H1 (cell line): ENCODE data around the gene DIPK1C. TPM values are rescaled to one million over a fixed set of nuclear protein-coding genes. Genes with fewer than 3 reads are reported as not detected.

Source experiments
- CTCF ChIA-PET: fragments of 300-600 bp; sonication (Branson Sonifier 250); formaldehyde crosslinking; loops from one replicate; lab custom pipeline; 2021; ENCODE audit not compliant: partially characterized antibody; lab: Charles Lee
- POLR2A ChIA-PET: fragments of 300-600 bp; sonication (Branson Sonifier 250); formaldehyde crosslinking; loops from one replicate; lab custom pipeline; 2021; ENCODE audit warnings: inconsistent platforms; ENCODE audit not compliant: partially characterized antibody; lab: Charles Lee
- DNase-seq, 2 experiments: peaks; one replicate each; pipeline versions ENCODE4 v3.0.0 to v3.0.0-alpha.2; 2010 to 2022; ENCODE audit warnings: low spot score in 2 of 2, low read depth in 1 of 2, mixed read lengths in 1 of 2
- FAIRE-seq: peaks from 2 replicates; lab custom pipeline; 2011; peaks lifted over from hg19 to GRCh38; lab: Jason Lieb, UNC
- H2AFZ ChIP-seq: 2 replicates; pipeline ENCODE4 v1.8.1; 2012; ENCODE audit warnings: low read length, inconsistent platforms
- H2AK5ac ChIP-seq: 2 replicates; pipeline ENCODE4 v1.6.1; 2013; ENCODE audit warnings: low read depth, low read length
- H2BK120ac ChIP-seq: replicated peaks from 2 replicates; pipeline ENCODE3; 2013; ENCODE audit warnings: low read depth, low read length, inconsistent platforms
- H2BK12ac ChIP-seq: 2 replicates; pipeline ENCODE4 v1.6.1; 2013; ENCODE audit warnings: low read depth, low read length
- H2BK15ac ChIP-seq: 2 replicates; pipeline ENCODE4 v1.6.1; 2013; ENCODE audit warnings: low read length
- H2BK20ac ChIP-seq: 2 replicates; pipeline ENCODE4 v1.6.1; 2013; ENCODE audit warnings: low read length
- H2BK5ac ChIP-seq: 2 replicates; pipeline ENCODE4 v1.6.1; 2013; ENCODE audit warnings: low read depth, low read length
- H3K14ac ChIP-seq: 2 replicates; pipeline ENCODE4 v1.6.1; 2013; ENCODE audit warnings: inconsistent platforms; ENCODE audit not compliant: insufficient read length
- H3K18ac ChIP-seq: 2 replicates; pipeline ENCODE4 v1.6.1; 2013; ENCODE audit warnings: low read length; ENCODE audit errors: extremely low read depth
- H3K23ac ChIP-seq: 2 replicates; pipeline ENCODE4 v1.6.1; 2013; ENCODE audit warnings: inconsistent platforms; ENCODE audit not compliant: insufficient read length
- H3K23me2 ChIP-seq: 2 replicates; pipeline ENCODE4 v1.6.1; 2013; ENCODE audit warnings: low read depth, low read length
- H3K27ac ChIP-seq: 2 replicates; pipeline ENCODE4 v1.6.1; 2011; ENCODE audit warnings: low read depth, low read length, inconsistent platforms
- H3K27me3 ChIP-seq, 4 experiments: replicated peaks in 1 of 4; 1 replicate in 1 of 4; 2 replicates in 3 of 4; pipeline versions ENCODE4 v1.6.1 to v1.8.1; 2011 to 2013; ENCODE audit warnings: low read length in 3 of 4, mild to moderate bottlenecking in 3 of 4, inconsistent platforms in 2 of 4, mixed read lengths in 2 of 4, moderate library complexity in 1 of 4; ENCODE audit not compliant: control insufficient read depth in 3 of 4, insufficient read depth in 3 of 4; ENCODE audit errors: extremely low read depth in 1 of 4
- H3K36me3 ChIP-seq, 4 experiments: 2 replicates each; pipeline versions ENCODE4 v1.6.1 to v1.8.1; 2011 to 2013; ENCODE audit warnings: mild to moderate bottlenecking in 4 of 4, low read length in 3 of 4, moderate library complexity in 2 of 4, control low read depth in 1 of 4, inconsistent platforms in 1 of 4; ENCODE audit not compliant: insufficient read depth in 4 of 4, control insufficient read depth in 2 of 4
- H3K4ac ChIP-seq: replicated peaks from 2 replicates; pipeline ENCODE3; 2013; ENCODE audit warnings: low read length, low read depth, mixed read lengths, inconsistent platforms; ENCODE audit not compliant: insufficient read length
- H3K4me1 ChIP-seq, 4 experiments: replicated peaks in 1 of 4; 1 replicate in 1 of 4; 2 replicates in 3 of 4; pipeline versions ENCODE4 v1.6.1 to v1.8.1; 2011 to 2013; ENCODE audit warnings: low read length in 3 of 4, inconsistent platforms in 2 of 4, mixed read lengths in 1 of 4; ENCODE audit not compliant: insufficient read depth in 4 of 4, control insufficient read depth in 3 of 4
- H3K4me2 ChIP-seq, 2 experiments: 2 replicates each; pipeline versions ENCODE4 v1.6.1 to v1.8.1; 2011 to 2013; ENCODE audit warnings: low read depth in 2 of 2, low read length in 2 of 2, control low read depth in 1 of 2, inconsistent platforms in 1 of 2, mild to moderate bottlenecking in 1 of 2; ENCODE audit not compliant: insufficient read depth in 1 of 2
- H3K4me3 ChIP-seq, 4 experiments: fragments of 200-600, 300-600 bp in 1 of 4; sonication (generic), shearing (Covaris generic), sonication (Bioruptor Twin) in 1 of 4; 2 replicates each; pipeline versions ENCODE4 v1.5.1 to v1.8.1; 2011 to 2016; ENCODE audit warnings: low read length in 4 of 4, low read depth in 3 of 4, control low read depth in 2 of 4, inconsistent platforms in 2 of 4, mild to moderate bottlenecking in 2 of 4, mixed read lengths in 1 of 4, moderate library complexity in 1 of 4; ENCODE audit not compliant: insufficient read depth in 2 of 4; ENCODE audit errors: extremely low read depth in 1 of 4
- H3K56ac ChIP-seq: replicated peaks from 2 replicates; pipeline ENCODE3; 2013; ENCODE audit warnings: low read depth, mild to moderate bottlenecking, mixed read lengths, low read length, inconsistent platforms; ENCODE audit not compliant: insufficient read length
- H3K79me1 ChIP-seq: 2 replicates; pipeline ENCODE4 v1.6.1; 2013; ENCODE audit warnings: low read depth, low read length, control low read depth
- H3K79me2 ChIP-seq, 2 experiments: 2 replicates each; pipeline versions ENCODE4 v1.6.1 to v1.8.1; 2012 to 2013; ENCODE audit warnings: low read length in 2 of 2, mild to moderate bottlenecking in 2 of 2, inconsistent platforms in 1 of 2; ENCODE audit not compliant: insufficient read depth in 2 of 2, control insufficient read depth in 1 of 2
- H3K9ac ChIP-seq, 4 experiments: replicated peaks in 1 of 4; 1 replicate in 1 of 4; 2 replicates in 3 of 4; pipeline versions ENCODE4 v1.6.1 to v1.8.1; 2011 to 2013; ENCODE audit warnings: low read depth in 3 of 4, low read length in 3 of 4, control low read depth in 2 of 4, mild to moderate bottlenecking in 2 of 4, moderate library complexity in 2 of 4, inconsistent platforms in 1 of 4; ENCODE audit errors: extremely low read depth in 1 of 4
- H3K9me3 ChIP-seq, 2 experiments: 2 replicates each; pipeline versions ENCODE4 v1.6.1 to v1.8.1; 2012 to 2013; ENCODE audit warnings: mild to moderate bottlenecking in 2 of 2, moderate library complexity in 2 of 2, control low read depth in 1 of 2, inconsistent platforms in 1 of 2, low read depth in 1 of 2, low read length in 1 of 2, mixed read lengths in 1 of 2; ENCODE audit not compliant: insufficient read depth in 2 of 2
- H4K20me1 ChIP-seq, 2 experiments: replicated peaks in 1 of 2; 2 replicates each; pipeline versions ENCODE3 to v1.8.1; 2011 to 2013; ENCODE audit warnings: inconsistent platforms in 2 of 2, low read length in 2 of 2, mild to moderate bottlenecking in 1 of 2; ENCODE audit not compliant: insufficient read depth in 2 of 2, control insufficient read depth in 1 of 2
- H4K5ac ChIP-seq: 2 replicates; pipeline ENCODE4 v1.6.1; 2013; ENCODE audit warnings: low read length, low read depth, mixed read lengths, inconsistent platforms; ENCODE audit not compliant: insufficient read length
- H4K8ac ChIP-seq: 2 replicates; pipeline ENCODE4 v1.8.0; 2013; ENCODE audit warnings: mild to moderate bottlenecking, moderate library complexity, low read length, inconsistent platforms; ENCODE audit not compliant: insufficient read depth; ENCODE audit errors: extremely low read depth
- H4K91ac ChIP-seq: replicated peaks from 2 replicates; pipeline ENCODE3; 2013; ENCODE audit warnings: low read length, mixed read lengths, inconsistent platforms; ENCODE audit not compliant: insufficient read length
- GTF2F1 ChIP-seq: IDR thresholded peaks from 2 replicates; pipeline ENCODE4 v1.6.1; 2012; ENCODE audit warnings: low read depth, low read length, improper control_type of control experiment, borderline replicate concordance
- KDM1A ChIP-seq: fragments of 200-600, 300-600 bp; sonication (generic); IDR thresholded peaks from 2 replicates; pipeline ENCODE4 v1.7.1; 2016; ENCODE audit warnings: mild to moderate bottlenecking, low read length, borderline replicate concordance
- NRF1 ChIP-seq: IDR thresholded peaks from 2 replicates; pipeline ENCODE4 v1.6.1; 2011; ENCODE audit warnings: mild to moderate bottlenecking, low read depth, low read length, improper control_type of control experiment
- SRF ChIP-seq: IDR thresholded peaks from 2 replicates; pipeline ENCODE4 v1.6.1; 2011; ENCODE audit warnings: mild to moderate bottlenecking, low read depth, low read length, moderate library complexity
- TEAD4 ChIP-seq: IDR thresholded peaks from 2 replicates; pipeline ENCODE4 v1.6.1; 2012; ENCODE audit warnings: low read depth, low read length, inconsistent platforms, mixed read lengths
- WGBS, 2 experiments: shearing (Covaris generic) in 1 of 2; methylation state at CpG; one replicate each; pipeline versions ENCODE4 v1.1.6 to v1.1.7; 2013 to 2015; ENCODE audit warnings: low lambda C conversion rate in 2 of 2, mixed read lengths in 2 of 2, inconsistent platforms in 1 of 2, low coverage in 1 of 2, missing lambda C conversion rate in 1 of 2; ENCODE audit not compliant: insufficient replicate concordance in 2 of 2, insufficient coverage in 1 of 2, insufficient read length in 1 of 2; ENCODE audit errors: extremely low coverage in 1 of 2, missing lambda C conversion rate in 1 of 2; 5-methylcytosine and 5-hydroxymethylcytosine counted together
- polyA plus RNA-seq, 7 experiments: library from polyadenylated mRNA; depleted of rRNA in 3 of 7; stranded (reverse) in 5 of 7; unstranded in 2 of 7; fragments of >200 nt in 5 of 7; fragments of 200-250 nt in 2 of 7; gene quantifications; 1 replicate in 5 of 7; 2 replicates in 1 of 7; 4 replicates in 1 of 7; pipeline versions ENCODE4 v1.2.1 to v1.2.3, GENCODE V29; 2011 to 2013; ENCODE audit warnings: missing spikeins in 2 of 7, mixed read lengths in 2 of 7
- total RNA-seq: library from RNA; stranded (reverse); fragmentation: NEBNext Ultra II Directional; extraction: Animal tissue kit (Norgen Biotek cat#: 25700); gene quantifications from 2 replicates; pipeline ENCODE4 v1.2.1, GENCODE V29; 2021

The DIPK1C gene
- total and polyA plus RNA-seq, 2 of the 8 experiments (the other 6 are each of a cell fraction or from before 2014, with no cell fraction given) = 0.08 TPM; not detected in 1

GRCh38 chr18:74410441-74410992 lies 46.6 kb downstream of the DIPK1C start:
- Histone ChIP-seq H4K8ac (no peak overlapping the region), H3K79me2 (no peaks in the 10 kb centered on the region), H3K56ac (no peak overlapping the region), H3K79me1 (no peaks in the 10 kb centered on the region), H3K36me3 (no peaks in the 10 kb centered on the region), H3K9ac (no peak overlapping the region), H3K14ac (no peak overlapping the region), H2BK120ac (no peak overlapping the region), H2BK20ac (no peak overlapping the region), H4K5ac (no peak overlapping the region), H3K4me1 (peaks cover 0 to 10% (median 5%) of the 10 kb centered on the region in 4 experiments; a peak in 6 of 7 replicates), H2BK15ac (no peak overlapping the region), H3K18ac (no peak overlapping the region; the same call in 1 of the 2 replicates), H3K27ac (no peak overlapping the region), H3K4ac (no peak overlapping the region), H3K23me2 (no peaks in the 10 kb centered on the region), H2AK5ac (no peak overlapping the region), H4K91ac (no peak overlapping the region), H3K9me3 (no peaks in the 10 kb centered on the region), H3K4me3 (no peak overlapping the region), H3K27me3 (no peaks in the 10 kb centered on the region), H3K4me2 (no peak overlapping the region), H2AFZ (no peak overlapping the region), H2BK5ac (no peak overlapping the region), H3K23ac (no peak overlapping the region), H2BK12ac (no peak overlapping the region), H4K20me1 (no peaks in the 10 kb centered on the region)
- ChIA-PET CTCF (interaction anchor here (0.7 to 1.3 kb wide), 6 partner anchors 10 to 66 kb away, joined by 3 read pairs; no protein-coding TSS in a partner anchor), POLR2A (no interaction called here)
- WGBS, 2 experiments = 81% methylated on average over 8 of the region's 8 CpGs; no CpG with 5 or more reads in 1 of the 2 experiments
- no peak for FAIRE-seq
- no peak for DNase-seq
- TF ChIP-seq KDM1A = no peak
- TF ChIP-seq GTF2F1 = no peak
- TF ChIP-seq NRF1 = no peak
- no peak for TF ChIP-seq SRF
- no peak for TF ChIP-seq TEAD4
